ENCODE data around the gene AGXT2.

The AGXT2 gene

DNA sequence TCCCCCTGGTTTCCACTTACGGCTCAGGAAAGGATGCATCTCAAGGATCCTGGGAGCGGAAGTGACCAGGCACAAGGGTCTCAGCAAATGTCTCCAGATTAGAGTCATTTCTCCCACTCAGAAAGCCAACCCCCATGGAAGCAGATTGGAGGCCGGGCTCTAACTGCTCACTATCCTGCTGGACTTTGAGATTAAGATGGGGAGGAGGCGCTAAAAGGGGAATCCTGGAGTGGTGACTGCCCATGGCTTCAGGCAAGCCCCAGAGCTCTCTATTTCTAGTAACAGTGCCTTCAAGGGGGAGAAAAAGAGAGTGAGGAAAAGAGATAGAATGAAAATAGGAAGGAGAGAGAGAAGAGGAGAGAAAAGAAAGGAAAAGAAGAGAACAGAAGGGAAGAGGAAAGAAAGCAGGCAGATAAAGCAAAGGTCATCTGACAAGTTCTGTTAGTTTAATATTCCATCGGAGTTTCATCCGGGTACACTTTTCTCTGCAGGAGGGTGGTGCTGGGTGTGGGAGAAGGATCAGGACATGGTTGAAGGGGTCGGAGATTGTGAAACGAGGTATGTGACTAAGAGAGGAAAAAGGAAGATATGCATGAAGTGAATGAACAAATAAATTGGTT lies at the start of gene AGXT2:
Gene AGXT2, minus strand, starts transcription at position 165 of the 620 bp plus-strand sequence. Its CDS starts 57 bp downstream, at position 108.
- H3K36me3 ChIP-seq (ENCODE audit: control insufficient read depth, insufficient read depth, low read length) = no peaks in the 10 kb centered on the region
- H3K27me3 ChIP-seq (ENCODE audit: control insufficient read depth, insufficient read depth, low read length) = no peaks in the 10 kb centered on the region
- H3K9me3 ChIP-seq (ENCODE audit: control insufficient read depth, insufficient read depth, low read length) = no peaks in the 10 kb centered on the region
- H3K9ac ChIP-seq (ENCODE audit: low read depth, low read length) = no peak within 1 kb of the TSS
- no peaks in the 10 kb centered on the region for H3K4me1 ChIP-seq (ENCODE audit: control insufficient read depth, insufficient read depth, low read length)
- H3K4me3 ChIP-seq (ENCODE audit: low read depth, low read length) = no peak within 1 kb of the TSS

DNA sequence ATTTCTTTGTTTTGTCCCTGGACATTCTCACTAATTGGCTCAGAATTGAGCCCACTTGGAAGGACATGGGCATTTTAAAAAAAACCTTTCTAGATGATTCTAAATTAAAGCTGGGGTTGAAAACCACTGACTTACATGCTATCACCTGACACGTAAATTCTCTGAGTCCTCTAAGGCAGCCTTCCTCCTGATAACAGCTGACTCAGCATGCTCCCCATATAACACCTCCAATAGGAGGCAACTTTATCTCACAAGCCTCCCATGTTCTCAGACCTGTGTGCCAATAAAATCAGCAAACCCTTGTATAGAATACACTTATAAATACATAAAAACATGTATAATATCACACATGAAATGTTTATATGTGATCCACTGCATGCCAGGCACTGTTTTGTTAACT lies 49.2 kb upstream of the AGXT2 start:
- H3K4me3 ChIP-seq (ENCODE audit: low read depth, low read length) = no peak overlapping the region
- H3K9ac ChIP-seq (ENCODE audit: low read depth, low read length) = no peak overlapping the region
- no peaks in the 10 kb centered on the region for H3K36me3 ChIP-seq (ENCODE audit: control insufficient read depth, insufficient read depth, low read length)
- no peaks in the 10 kb centered on the region for H3K9me3 ChIP-seq (ENCODE audit: control insufficient read depth, insufficient read depth, low read length)
- H3K27me3 ChIP-seq (ENCODE audit: control insufficient read depth, insufficient read depth, low read length) = no peaks in the 10 kb centered on the region
- no peaks in the 10 kb centered on the region for H3K4me1 ChIP-seq (ENCODE audit: control insufficient read depth, insufficient read depth, low read length)

DNA sequence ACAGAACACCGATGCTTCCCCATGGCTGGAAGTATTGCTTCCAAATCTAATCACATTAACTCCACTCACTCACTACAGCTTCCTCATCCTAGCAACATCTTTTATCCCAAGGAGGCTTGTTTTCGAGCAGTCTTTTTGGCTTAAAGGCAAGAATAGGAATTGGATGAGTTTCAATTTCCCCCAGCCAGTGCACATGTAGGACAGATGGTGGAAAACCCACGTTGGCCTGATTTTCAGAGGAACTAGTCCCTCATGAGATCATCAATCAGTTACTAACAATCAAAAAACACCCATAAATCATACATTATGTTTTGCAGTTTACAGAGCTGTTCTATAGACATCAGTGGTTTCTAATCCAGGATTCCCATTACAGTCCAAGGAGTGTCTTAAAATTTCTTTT lies 48.5 kb upstream of the AGXT2 start:
- no peaks in the 10 kb centered on the region for H3K36me3 ChIP-seq (ENCODE audit: control insufficient read depth, insufficient read depth, low read length)
- no peaks in the 10 kb centered on the region for H3K9me3 ChIP-seq (ENCODE audit: control insufficient read depth, insufficient read depth, low read length)
- H3K4me1 ChIP-seq (ENCODE audit: control insufficient read depth, insufficient read depth, low read length) = no peaks in the 10 kb centered on the region
- H3K9ac ChIP-seq (ENCODE audit: low read depth, low read length) = no peak overlapping the region
- no peaks in the 10 kb centered on the region for H3K27me3 ChIP-seq (ENCODE audit: control insufficient read depth, insufficient read depth, low read length)
- H3K4me3 ChIP-seq (ENCODE audit: low read depth, low read length) = no peak overlapping the region

GRCh38 chr5:35095366-35095765 lies 47.6 kb upstream of the AGXT2 start:
- Histone ChIP-seq H3K36me3 (ENCODE audit: control insufficient read depth, insufficient read depth, low read length) (no peaks in the 10 kb centered on the region), H3K9me3 (ENCODE audit: control insufficient read depth, insufficient read depth, low read length) (no peaks in the 10 kb centered on the region)

DNA sequence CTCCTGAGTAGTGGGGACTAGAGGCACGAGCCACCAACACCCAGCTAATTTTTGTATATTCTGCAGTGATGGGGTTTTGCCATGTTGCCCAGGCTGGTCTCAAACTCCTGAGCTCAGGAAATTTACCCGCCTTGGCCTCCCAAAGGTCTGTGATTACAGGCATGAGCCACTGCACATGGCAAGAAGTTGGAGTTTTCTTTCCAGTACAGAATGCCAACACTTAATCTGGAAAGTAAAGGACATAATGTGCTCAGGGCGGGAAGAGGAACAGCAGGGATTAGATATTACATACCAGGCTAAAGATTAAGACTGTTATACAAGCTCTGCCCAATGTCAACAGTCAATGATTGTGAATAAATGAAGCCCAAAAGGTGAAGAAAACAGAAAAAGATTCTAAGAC lies 47.2 kb upstream of the AGXT2 start:
- H3K27me3 ChIP-seq (ENCODE audit: control insufficient read depth, insufficient read depth, low read length) = no peaks in the 10 kb centered on the region
- no peak overlapping the region for H3K9ac ChIP-seq (ENCODE audit: low read depth, low read length)
- no peaks in the 10 kb centered on the region for H3K9me3 ChIP-seq (ENCODE audit: control insufficient read depth, insufficient read depth, low read length)
- H3K4me1 ChIP-seq (ENCODE audit: control insufficient read depth, insufficient read depth, low read length) = no peaks in the 10 kb centered on the region
- no peaks in the 10 kb centered on the region for H3K36me3 ChIP-seq (ENCODE audit: control insufficient read depth, insufficient read depth, low read length)
- no peak overlapping the region for H3K4me3 ChIP-seq (ENCODE audit: low read depth, low read length)

More at GRCh38 chr5:35095366-35095765, 47.6 kb upstream of the AGXT2 start:
- Histone ChIP-seq H3K9ac (ENCODE audit: low read depth, low read length) (no peak overlapping the region), H3K27me3 (ENCODE audit: control insufficient read depth, insufficient read depth, low read length) (no peaks in the 10 kb centered on the region), H3K4me3 (ENCODE audit: low read depth, low read length) (no peak overlapping the region), H3K4me1 (ENCODE audit: control insufficient read depth, insufficient read depth, low read length) (no peaks in the 10 kb centered on the region)

GRCh38 chr5:35092703-35093102 lies 45.0 kb upstream of the AGXT2 start:
- H3K4me3 ChIP-seq (ENCODE audit: low read depth, low read length) = no peak overlapping the region
- H3K9ac ChIP-seq (ENCODE audit: low read depth, low read length) = no peak overlapping the region
- H3K27me3 ChIP-seq (ENCODE audit: control insufficient read depth, insufficient read depth, low read length) = no peaks in the 10 kb centered on the region
- no peaks in the 10 kb centered on the region for H3K36me3 ChIP-seq (ENCODE audit: control insufficient read depth, insufficient read depth, low read length)
- H3K9me3 ChIP-seq (ENCODE audit: control insufficient read depth, insufficient read depth, low read length) = no peaks in the 10 kb centered on the region
- no peaks in the 10 kb centered on the region for H3K4me1 ChIP-seq (ENCODE audit: control insufficient read depth, insufficient read depth, low read length)

- Histone ChIP-seq H3K9me3 (ENCODE audit: control insufficient read depth, insufficient read depth, low read length) (no peaks in the 10 kb centered on the region), H3K4me3 (ENCODE audit: low read depth, low read length) (no peak overlapping the region), H3K36me3 (ENCODE audit: control insufficient read depth, insufficient read depth, low read length) (no peaks in the 10 kb centered on the region), H3K9ac (ENCODE audit: low read depth, low read length) (no peak overlapping the region), H3K4me1 (ENCODE audit: control insufficient read depth, insufficient read depth, low read length) (no peaks in the 10 kb centered on the region), H3K27me3 (ENCODE audit: control insufficient read depth, insufficient read depth, low read length) (no peaks in the 10 kb centered on the region)
These were observed 44.0 kb upstream of the AGXT2 start for GRCh38 chr5:35091704-35092103.

DNA sequence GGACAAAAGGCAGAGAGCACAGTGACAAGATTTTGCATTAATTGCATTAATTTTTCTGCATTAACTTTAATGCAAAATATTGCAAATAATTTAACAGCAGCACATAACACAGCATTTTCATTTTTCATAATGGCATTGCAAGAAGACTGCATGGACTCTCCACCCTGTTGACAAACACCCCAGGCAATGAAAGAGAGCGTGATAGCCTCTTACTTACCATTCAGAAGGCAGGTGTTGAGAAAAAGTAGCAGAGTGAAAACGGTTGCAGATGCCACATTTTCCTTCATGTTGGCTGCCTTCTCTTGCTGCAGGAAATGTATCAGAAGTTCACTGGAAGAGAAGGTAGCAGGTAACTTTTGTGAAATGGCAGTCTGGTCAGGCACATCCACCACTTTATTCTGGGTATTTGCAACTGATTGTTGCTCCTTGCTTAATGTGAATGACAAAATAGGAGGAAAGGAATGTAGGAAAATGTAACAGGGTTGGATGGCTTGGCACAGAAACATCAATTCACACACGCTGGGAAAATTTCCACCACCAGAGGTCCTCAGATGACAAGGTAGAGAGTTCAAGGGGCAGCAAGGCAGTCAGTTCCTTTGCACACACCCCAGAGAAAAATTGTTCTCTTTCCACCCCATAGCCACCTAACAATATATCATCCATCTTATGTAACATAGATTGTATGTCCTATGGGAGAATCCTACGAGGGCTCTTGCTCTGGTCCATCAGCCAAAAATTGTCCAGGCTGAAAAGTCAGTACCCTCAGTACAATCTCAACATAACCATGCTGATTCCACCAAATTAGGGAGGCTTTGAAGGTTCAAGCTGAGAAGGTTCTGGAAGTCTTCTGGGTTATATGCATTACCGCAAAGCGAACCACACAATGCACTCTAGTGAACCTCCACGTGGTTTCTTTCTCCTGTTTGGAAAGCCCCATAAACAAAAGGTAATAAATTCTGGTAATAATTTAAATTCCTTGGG lies 41.9 kb upstream of the AGXT2 start:
- no peaks in the 10 kb centered on the region for H3K27me3 ChIP-seq (ENCODE audit: control insufficient read depth, insufficient read depth, low read length)
- H3K36me3 ChIP-seq (ENCODE audit: control insufficient read depth, insufficient read depth, low read length) = no peaks in the 10 kb centered on the region
- H3K9ac ChIP-seq (ENCODE audit: low read depth, low read length) = no peak overlapping the region

GRCh38 chr5:35087991-35088390 lies 40.2 kb upstream of the AGXT2 start:
- H3K4me1 ChIP-seq (ENCODE audit: control insufficient read depth, insufficient read depth, low read length) = no peaks in the 10 kb centered on the region
- no peaks in the 10 kb centered on the region for H3K36me3 ChIP-seq (ENCODE audit: control insufficient read depth, insufficient read depth, low read length)
- H3K4me3 ChIP-seq (ENCODE audit: low read depth, low read length) = no peak overlapping the region
- H3K9me3 ChIP-seq (ENCODE audit: control insufficient read depth, insufficient read depth, low read length) = no peaks in the 10 kb centered on the region
- no peaks in the 10 kb centered on the region for H3K27me3 ChIP-seq (ENCODE audit: control insufficient read depth, insufficient read depth, low read length)
- no peak overlapping the region for H3K9ac ChIP-seq (ENCODE audit: low read depth, low read length)

More for the DNA sequence above, 41.9 kb upstream of the AGXT2 start:
- no peaks in the 10 kb centered on the region for H3K4me1 ChIP-seq (ENCODE audit: control insufficient read depth, insufficient read depth, low read length)
- H3K9me3 ChIP-seq (ENCODE audit: control insufficient read depth, insufficient read depth, low read length) = no peaks in the 10 kb centered on the region
- H3K4me3 ChIP-seq (ENCODE audit: low read depth, low read length) = no peak overlapping the region

DNA sequence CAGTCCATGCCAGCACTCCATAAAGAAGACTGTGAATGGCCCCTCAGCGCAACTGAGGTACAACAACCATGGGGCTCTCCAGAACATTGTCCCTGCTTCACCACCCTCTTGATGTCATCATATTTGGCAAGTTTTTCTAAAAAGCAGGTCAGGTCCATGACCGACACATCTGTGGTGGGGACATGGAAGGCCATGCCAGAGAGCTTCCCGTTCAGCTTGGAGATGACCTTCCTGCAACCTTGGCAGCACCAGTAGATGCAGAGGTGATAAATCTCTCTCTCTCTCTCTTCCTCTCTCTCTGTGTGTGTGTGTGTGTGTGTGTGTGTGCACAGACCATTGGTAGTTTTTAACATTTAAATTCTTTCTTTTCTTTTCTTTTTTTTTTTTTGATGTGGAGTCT lies 35.4 kb upstream of the AGXT2 start:
- H3K9me3 ChIP-seq (ENCODE audit: control insufficient read depth, insufficient read depth, low read length) = no peaks in the 10 kb centered on the region
- H3K36me3 ChIP-seq (ENCODE audit: control insufficient read depth, insufficient read depth, low read length) = no peaks in the 10 kb centered on the region
- H3K9ac ChIP-seq (ENCODE audit: low read depth, low read length) = no peak overlapping the region
- H3K27me3 ChIP-seq (ENCODE audit: control insufficient read depth, insufficient read depth, low read length) = no peaks in the 10 kb centered on the region
- H3K4me3 ChIP-seq (ENCODE audit: low read depth, low read length) = no peak overlapping the region
- no peaks in the 10 kb centered on the region for H3K4me1 ChIP-seq (ENCODE audit: control insufficient read depth, insufficient read depth, low read length)

DNA sequence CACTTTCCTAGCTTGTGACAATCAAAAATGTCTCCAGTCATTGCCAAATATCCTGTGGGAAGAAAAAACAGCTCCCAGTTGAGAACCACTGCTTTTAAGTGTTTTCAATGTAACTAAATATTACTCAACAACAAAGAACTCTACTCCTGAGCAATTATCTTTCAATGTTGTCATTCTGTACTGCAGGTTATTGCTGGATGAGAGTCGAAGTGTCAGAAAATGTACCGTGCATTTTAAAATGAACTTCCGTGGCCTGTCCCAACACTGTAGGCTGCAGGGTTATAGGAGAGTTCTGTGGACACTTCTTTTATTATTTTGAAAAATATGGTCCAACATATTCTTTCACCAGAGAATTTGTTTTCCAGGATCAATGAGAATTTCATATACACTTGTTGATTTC lies 34.8 kb upstream of the AGXT2 start:
- H3K36me3 ChIP-seq (ENCODE audit: control insufficient read depth, insufficient read depth, low read length) = no peaks in the 10 kb centered on the region
- H3K9ac ChIP-seq (ENCODE audit: low read depth, low read length) = no peak overlapping the region
- no peaks in the 10 kb centered on the region for H3K9me3 ChIP-seq (ENCODE audit: control insufficient read depth, insufficient read depth, low read length)
- no peaks in the 10 kb centered on the region for H3K4me1 ChIP-seq (ENCODE audit: control insufficient read depth, insufficient read depth, low read length)
- H3K4me3 ChIP-seq (ENCODE audit: low read depth, low read length) = no peak overlapping the region
- no peaks in the 10 kb centered on the region for H3K27me3 ChIP-seq (ENCODE audit: control insufficient read depth, insufficient read depth, low read length)

- H3K4me3 ChIP-seq (ENCODE audit: low read depth, low read length) = no peak overlapping the region
- no peaks in the 10 kb centered on the region for H3K4me1 ChIP-seq (ENCODE audit: control insufficient read depth, insufficient read depth, low read length)
- H3K9ac ChIP-seq (ENCODE audit: low read depth, low read length) = no peak overlapping the region
- no peaks in the 10 kb centered on the region for H3K9me3 ChIP-seq (ENCODE audit: control insufficient read depth, insufficient read depth, low read length)
- no peaks in the 10 kb centered on the region for H3K27me3 ChIP-seq (ENCODE audit: control insufficient read depth, insufficient read depth, low read length)
- H3K36me3 ChIP-seq (ENCODE audit: control insufficient read depth, insufficient read depth, low read length) = no peaks in the 10 kb centered on the region
These were observed 33.4 kb upstream of the AGXT2 start for GRCh38 chr5:35081134-35081533.
